HEK293T (cell line): Measurements from ENCODE around the gene AMHR2.
A peak's percentile ranks its signal among the peaks of the same experiment; 100 is the strongest.
"Not testable (repeated sequence)": the region's sequence is repeated elsewhere in the genome, so short reads cannot be mapped to it uniquely, and the experiment has no call there.

ENCODE experiments used
- CTCF ChIA-PET: fragments of 350-600 bp; formaldehyde crosslinking; extraction: SDS; loops from one replicate; lab custom pipeline; 2021; ENCODE audit warnings: antibody characterized with exemption, inconsistent platforms; lab: Yijun Ruan, JAX
- POLR2A ChIA-PET: fragments of 350-600 bp; formaldehyde crosslinking; extraction: SDS; loops from one replicate; lab custom pipeline; 2020; ENCODE audit warnings: antibody characterized with exemption, inconsistent platforms; lab: Yijun Ruan, JAX
- DNase-seq: peaks from one replicate; pipeline ENCODE4 v3.0.0; 2012; ENCODE audit warnings: mixed read lengths; ENCODE audit errors: extremely low spot score
- ARNT ChIP-seq: fragments of 450-650 bp; IDR thresholded peaks from 2 replicates; pipeline ENCODE4 v1.6.1; 2017; ENCODE audit warnings: mild to moderate bottlenecking
- BHLHE40 ChIP-seq: fragments of 450-650 bp; IDR thresholded peaks from 2 replicates; pipeline ENCODE4 v1.6.1; 2016; ENCODE audit warnings: mild to moderate bottlenecking, moderate library complexity, borderline replicate concordance
- CTBP1 ChIP-seq: fragments of 450-650 bp; IDR thresholded peaks from 2 replicates; pipeline ENCODE4 v1.6.1; 2016; ENCODE audit warnings: borderline replicate concordance
- ELF4 ChIP-seq: fragments of 450-650 bp; IDR thresholded peaks from 2 replicates; pipeline ENCODE4 v1.6.1; 2017; ENCODE audit warnings: antibody characterized with exemption
- FOXK2 ChIP-seq: fragments of 450-650 bp; IDR thresholded peaks from 2 replicates; pipeline ENCODE4 v1.6.1; 2016; ENCODE audit warnings: mild to moderate bottlenecking
- FOXM1 ChIP-seq: fragments of 450-650 bp; IDR thresholded peaks from 2 replicates; pipeline ENCODE4 v1.6.1; 2017; ENCODE audit warnings: mild to moderate bottlenecking, borderline replicate concordance
- HDGF ChIP-seq: fragments of 450-650 bp; IDR thresholded peaks from 2 replicates; pipeline ENCODE4 v1.6.1; 2017; ENCODE audit warnings: antibody characterized with exemption, borderline replicate concordance
- L3MBTL2 ChIP-seq: fragments of 450-650 bp; conservative IDR thresholded peaks from 2 replicates; pipeline ENCODE4 v1.6.1; 2016; ENCODE audit warnings: mild to moderate bottlenecking
- LEF1 ChIP-seq: fragments of 450-650 bp; IDR thresholded peaks from 2 replicates; pipeline ENCODE4 v1.6.1; 2017; ENCODE audit warnings: mild to moderate bottlenecking, borderline replicate concordance
- NFRKB ChIP-seq: fragments of 450-650 bp; IDR thresholded peaks from 2 replicates; pipeline ENCODE4 v1.6.1; 2016; ENCODE audit warnings: mild to moderate bottlenecking, moderate library complexity
- PKNOX1 ChIP-seq: fragments of 450-650 bp; IDR thresholded peaks from 2 replicates; pipeline ENCODE4 v1.6.1; 2016
- SP1 ChIP-seq: fragments of 450-650 bp; IDR thresholded peaks from 2 replicates; pipeline ENCODE4 v1.6.1; 2017
- SUZ12 ChIP-seq: fragments of 450-650 bp; IDR thresholded peaks from 2 replicates; pipeline ENCODE4 v1.6.1; 2016; ENCODE audit warnings: mild to moderate bottlenecking
- TARDBP ChIP-seq: fragments of 450-650 bp; IDR thresholded peaks from 2 replicates; pipeline ENCODE4 v1.6.1; 2016
- ZNF384 ChIP-seq: fragments of 450-650 bp; IDR thresholded peaks from 2 replicates; pipeline ENCODE4 v1.6.1; 2016

The AMHR2 gene

GRCh38 chr12:53379389-53380103 lies 44.1 kb upstream of the AMHR2 start:
- ChIA-PET CTCF (interaction anchor here (0.6 to 2.7 kb wide), 7 partner anchors 22 to 122 kb away, joined by 3 to 17 read pairs (median 6); partner anchors contain the start of genes AAAS and TARBP2), POLR2A (interaction anchor here (0.6 to 2.9 kb wide), 37 partner anchors 9 to 372 kb away, joined by 3 to 32 read pairs (median 5); partner anchors contain the start of genes AAAS, CSAD, ESPL1 and PFDN5)
- TF ChIP-seq HDGF: no peak
- peak; percentile 60 for TF ChIP-seq ELF4
- peak; percentile 100 for TF ChIP-seq PKNOX1
- TF ChIP-seq SP1: peak; percentile 95
- DNase-seq: peak; percentile 89

GRCh38 chr12:53380104-53380793 lies 43.4 kb upstream of the AMHR2 start, which contains the start of gene SP1:
TSS of gene SP1 (plus strand) at chr12:53380176. CDS start at chr12:53380292, 116 bp downstream.
- peak; percentile 90 for DNase-seq
- TF ChIP-seq SUZ12: no peak
- no peak for TF ChIP-seq ZNF384
- no peak for TF ChIP-seq CTBP1
- peak; percentile 78 for TF ChIP-seq FOXM1
- ChIA-PET CTCF (interaction anchor here (0.7 to 3.7 kb wide), 8 partner anchors 10 to 57 kb away, joined by 3 to 17 read pairs (median 5); no protein-coding TSS in a partner anchor), POLR2A (interaction anchor here (0.9 to 2.9 kb wide), 23 partner anchors 8 to 301 kb away, joined by 3 to 32 read pairs (median 9); partner anchors contain the start of genes AAAS, CSAD, ESPL1 and PFDN5)

GRCh38 chr12:53380794-53381730 lies 42.6 kb upstream of the AMHR2 start:
- TF ChIP-seq NFRKB: no peak
- TF ChIP-seq SP1: peak; percentile 34; the same call in 1 of the 2 replicates
- TF ChIP-seq L3MBTL2: no peak
- TF ChIP-seq BHLHE40: no peak
- no peak for TF ChIP-seq FOXM1
- no peak for TF ChIP-seq FOXK2
- no peak for TF ChIP-seq LEF1
- TF ChIP-seq ELF4: no peak
- TF ChIP-seq TARDBP: no peak
- no peak for TF ChIP-seq ARNT
- TF ChIP-seq PKNOX1: no peak
- peak; percentile 93 for TF ChIP-seq ZNF384
- TF ChIP-seq CTBP1: no peak
- ChIA-PET CTCF (interaction anchor here (0.6 to 3.7 kb wide), 7 partner anchors 11 to 374 kb away, joined by 3 to 17 read pairs (median 4); no protein-coding TSS in a partner anchor), POLR2A (interaction anchor here (0.7 to 1.4 kb wide), 5 partner anchors 9 to 124 kb away, joined by 3 to 5 read pairs (median 3); partner anchors contain the start of gene AAAS)
- no peak for DNase-seq

- TF ChIP-seq HDGF (0 out of 2 replicates have a peak, but pooled peaks have one; percentile 63), FOXK2 (no peak)
- no peak for DNase-seq
- ChIA-PET POLR2A (interaction anchor here (0.7 to 2.1 kb wide), 7 partner anchors 8 to 123 kb away, joined by 3 to 9 read pairs (median 3); partner anchors contain the start of genes AAAS and TARBP2), CTCF (interaction anchor here (0.6 to 3.7 kb wide), 6 partner anchors 15 to 375 kb away, joined by 3 to 17 read pairs (median 4); no protein-coding TSS in a partner anchor)
Observed at GRCh38 chr12:53381731-53382630, 41.7 kb upstream of the AMHR2 start.

GRCh38 chr12:53383258-53383657 lies 40.4 kb upstream of the AMHR2 start:
- ChIA-PET POLR2A (interaction anchor here (1.5 to 2.1 kb wide), 2 partner anchors 62 to 118 kb away, joined by 4 to 9 read pairs; partner anchors contain the start of genes AAAS and TARBP2), CTCF (interaction anchor here (0.9 to 3.7 kb wide), 5 partner anchors 31 to 62 kb away, joined by 3 to 17 read pairs (median 5); no protein-coding TSS in a partner anchor)
- no peak for TF ChIP-seq TARDBP
- no peak for TF ChIP-seq FOXM1
- TF ChIP-seq ZNF384: no peak
- no peak for TF ChIP-seq ELF4
- TF ChIP-seq HDGF: no peak
- no peak for DNase-seq

GRCh38 chr12:53386381-53386780 lies 37.3 kb upstream of the AMHR2 start:
- ChIA-PET POLR2A (interaction anchor here (3.4 kb wide), 1 partner anchor 35 kb away, joined by 11 read pairs; no protein-coding TSS in a partner anchor), CTCF (interaction anchor here (1.9 kb wide), 1 partner anchor 34 kb away, joined by 10 read pairs; no protein-coding TSS in a partner anchor)
- DNase-seq: not testable (repeated sequence)
